ENCODE measurements around the gene LINC00237. TPM values are rescaled to one million over a fixed set of nuclear protein-coding genes. Genes with fewer than 3 reads are reported as not detected.
A peak's percentile ranks its signal among the peaks of the same experiment; 100 is the strongest.

The LINC00237 gene
- not detected in 3 replicates for total RNA-seq

- Mint-ChIP-seq H3K9me3 (no peaks in the 10 kb centered on the region), H3K36me3 (no peaks in the 10 kb centered on the region), H3K27ac (no peak within 1 kb of the TSS), H3K4me3 (peak within 1 kb of the TSS; percentile 26), H3K27me3 (ENCODE audit: low read depth) (peaks cover 99% of the 10 kb centered on the region), H3K4me1 (peaks cover 11% of the 10 kb centered on the region)
- DNase-seq (ENCODE audit: low spot score in 2 of 2, unreplicated experiment in 2 of 2) = no peak
- TF ChIP-seq, protein P1, sequence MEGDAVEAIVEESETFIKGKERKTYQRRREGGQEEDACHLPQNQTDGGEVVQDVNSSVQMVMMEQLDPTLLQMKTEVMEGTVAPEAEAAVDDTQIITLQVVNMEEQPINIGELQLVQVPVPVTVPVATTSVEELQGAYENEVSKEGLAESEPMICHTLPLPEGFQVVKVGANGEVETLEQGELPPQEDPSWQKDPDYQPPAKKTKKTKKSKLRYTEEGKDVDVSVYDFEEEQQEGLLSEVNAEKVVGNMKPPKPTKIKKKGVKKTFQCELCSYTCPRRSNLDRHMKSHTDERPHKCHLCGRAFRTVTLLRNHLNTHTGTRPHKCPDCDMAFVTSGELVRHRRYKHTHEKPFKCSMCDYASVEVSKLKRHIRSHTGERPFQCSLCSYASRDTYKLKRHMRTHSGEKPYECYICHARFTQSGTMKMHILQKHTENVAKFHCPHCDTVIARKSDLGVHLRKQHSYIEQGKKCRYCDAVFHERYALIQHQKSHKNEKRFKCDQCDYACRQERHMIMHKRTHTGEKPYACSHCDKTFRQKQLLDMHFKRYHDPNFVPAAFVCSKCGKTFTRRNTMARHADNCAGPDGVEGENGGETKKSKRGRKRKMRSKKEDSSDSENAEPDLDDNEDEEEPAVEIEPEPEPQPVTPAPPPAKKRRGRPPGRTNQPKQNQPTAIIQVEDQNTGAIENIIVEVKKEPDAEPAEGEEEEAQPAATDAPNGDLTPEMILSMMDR (IDR thresholded peaks at IDR 0.05; ENCODE audit: unreplicated experiment) = no peak
Measured at GRCh38 chr20:21106171-21107017, at the start of gene LINC00237. Gene LINC00237, minus strand, starts transcription at chr20:21106358.

- Mint-ChIP-seq H3K4me3 (no peak overlapping the region), H3K27me3 (ENCODE audit: low read depth) (no peaks in the 10 kb centered on the region), H3K9me3 (peaks cover 7% of the 10 kb centered on the region), H3K27ac (no peak overlapping the region), H3K4me1 (no peaks in the 10 kb centered on the region), H3K36me3 (no peaks in the 10 kb centered on the region)
- no peak for DNase-seq (ENCODE audit: low spot score in 2 of 2, unreplicated experiment in 2 of 2)
- TF ChIP-seq, protein P1 (IDR thresholded peaks at IDR 0.05; ENCODE audit: unreplicated experiment) = no peak
Measured at GRCh38 chr20:21155268-21155667, 49.1 kb upstream of the LINC00237 start.

GRCh38 chr20:21154692-21155091 lies 48.5 kb upstream of the LINC00237 start:
- DNase-seq (ENCODE audit: low spot score in 2 of 2, unreplicated experiment in 2 of 2) = no peak
- Mint-ChIP-seq H3K27ac (no peak overlapping the region), H3K4me1 (no peaks in the 10 kb centered on the region), H3K9me3 (peaks cover 7% of the 10 kb centered on the region), H3K4me3 (no peak overlapping the region), H3K36me3 (no peaks in the 10 kb centered on the region), H3K27me3 (ENCODE audit: low read depth) (no peaks in the 10 kb centered on the region)
- TF ChIP-seq, protein P1 (IDR thresholded peaks at IDR 0.05; ENCODE audit: unreplicated experiment) = no peak

- Mint-ChIP-seq H3K4me1 (no peaks in the 10 kb centered on the region), H3K36me3 (peaks cover 3% of the 10 kb centered on the region), H3K9me3 (peaks cover 7% of the 10 kb centered on the region), H3K27me3 (ENCODE audit: low read depth) (no peaks in the 10 kb centered on the region), H3K27ac (no peak overlapping the region), H3K4me3 (no peak overlapping the region)
- DNase-seq (ENCODE audit: low spot score in 2 of 2, unreplicated experiment in 2 of 2) = no peak
- TF ChIP-seq, protein P1 (IDR thresholded peaks at IDR 0.05; ENCODE audit: unreplicated experiment) = no peak
Measured at GRCh38 chr20:21151791-21152190, 45.6 kb upstream of the LINC00237 start.

- peaks cover 3% of the 10 kb centered on the region for H3K36me3 Mint-ChIP-seq
- no peak overlapping the region for H3K4me3 Mint-ChIP-seq
- H3K4me1 Mint-ChIP-seq = no peaks in the 10 kb centered on the region
- no peak for DNase-seq (ENCODE audit: low spot score in 2 of 2, unreplicated experiment in 2 of 2)
- no peaks in the 10 kb centered on the region for H3K9me3 Mint-ChIP-seq
- TF ChIP-seq, protein P1 (IDR thresholded peaks at IDR 0.05; ENCODE audit: unreplicated experiment) = no peak
- H3K27ac Mint-ChIP-seq = no peak overlapping the region
- no peaks in the 10 kb centered on the region for H3K27me3 Mint-ChIP-seq (ENCODE audit: low read depth)
Measured at GRCh38 chr20:21149344-21149743, 43.2 kb upstream of the LINC00237 start.
